ENCODE data around the gene TEX55.

Gene TEX55

GRCh38 chr3:119140466-119140865, 5.5 kb upstream of the TEX55 start:
- Histone ChIP-seq H3K4me1 (no peaks in the 10 kb centered on the region), H3K36me3 (no peaks in the 10 kb centered on the region), H3K4me3 (no peak overlapping the region), H3K9me3 (no peaks in the 10 kb centered on the region), H3K27me3 (no peaks in the 10 kb centered on the region), H3K27ac (no peak overlapping the region)
- intact Hi-C loops (cut with DNase I; ENCODE audit: low total_unique reads): no loop called here
- no peak for DNase-seq
- TF ChIP-seq CTCF (IDR thresholded peaks at IDR 0.05): no peak

DNA sequence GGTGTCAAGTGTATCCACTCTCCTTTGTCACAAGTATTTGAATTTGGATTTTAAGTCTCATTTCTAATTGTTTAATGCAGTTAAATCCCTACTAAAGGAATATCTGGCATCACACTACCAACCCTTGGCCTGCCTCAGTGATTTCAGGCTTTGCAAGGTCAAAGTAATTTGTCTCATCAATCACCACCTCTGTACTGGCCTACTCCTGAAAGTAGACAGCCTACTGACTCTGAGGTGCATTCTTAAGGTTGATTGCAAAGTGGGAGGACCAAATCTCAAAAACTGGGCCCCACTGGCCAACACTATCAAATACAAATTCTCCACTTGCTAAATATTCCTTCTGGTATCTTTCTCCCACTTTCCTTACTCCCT, 851 bp upstream of the TEX55 start:
- Histone ChIP-seq H3K9me3 (no peaks in the 10 kb centered on the region), H3K27me3 (no peaks in the 10 kb centered on the region), H3K4me1 (no peaks in the 10 kb centered on the region), H3K4me3 (no peak overlapping the region), H3K27ac (no peak overlapping the region), H3K36me3 (no peaks in the 10 kb centered on the region)
- DNase-seq: no peak
- no peak for TF ChIP-seq CTCF (IDR thresholded peaks at IDR 0.05)
- intact Hi-C loops (cut with DNase I; ENCODE audit: low total_unique reads): no loop called here

DNA sequence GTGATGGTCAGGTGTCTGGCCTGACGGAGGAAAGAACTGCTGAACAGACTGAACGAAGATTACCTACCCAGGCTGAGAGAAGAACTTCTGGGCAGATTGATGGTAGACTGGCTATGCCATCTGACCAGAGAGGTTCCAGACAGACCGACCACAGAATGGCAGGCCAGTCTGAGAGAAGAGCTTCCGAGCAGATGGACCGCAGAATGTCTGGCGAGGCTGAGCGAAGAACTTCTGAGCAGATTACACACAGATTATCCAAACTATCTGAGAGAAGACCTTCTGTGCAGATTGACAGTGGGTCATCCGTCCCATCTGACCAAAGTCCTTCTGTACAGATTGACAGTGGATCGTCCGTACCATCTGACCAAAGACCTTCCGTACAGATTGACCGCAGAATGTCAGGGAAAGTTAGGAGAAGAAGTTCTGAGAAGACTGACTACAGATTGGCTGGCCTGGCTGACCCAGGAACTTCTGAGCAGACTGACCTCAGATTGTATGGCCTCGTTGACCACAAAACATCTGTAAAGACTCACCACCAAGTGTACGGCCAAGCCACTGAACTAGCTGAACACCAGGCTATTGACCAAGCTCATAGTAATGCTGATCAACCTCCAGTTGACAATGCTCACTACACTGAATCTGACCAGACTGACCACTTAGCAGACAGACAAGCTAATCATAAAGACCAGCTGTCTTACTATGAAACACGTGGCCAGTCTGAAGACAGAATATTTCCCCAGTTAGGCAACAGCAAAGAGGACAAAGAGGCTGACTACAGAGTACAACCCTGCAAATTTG, 812 bp downstream of the TEX55 start:
- Histone ChIP-seq H3K4me1 (no peaks in the 10 kb centered on the region), H3K27me3 (no peaks in the 10 kb centered on the region), H3K4me3 (no peak overlapping the region), H3K36me3 (no peaks in the 10 kb centered on the region), H3K27ac (no peak overlapping the region), H3K9me3 (no peaks in the 10 kb centered on the region)
- intact Hi-C loops (cut with DNase I; ENCODE audit: low total_unique reads): no loop called here
- no peak for DNase-seq
- TF ChIP-seq CTCF (IDR thresholded peaks at IDR 0.05): no peak

DNA sequence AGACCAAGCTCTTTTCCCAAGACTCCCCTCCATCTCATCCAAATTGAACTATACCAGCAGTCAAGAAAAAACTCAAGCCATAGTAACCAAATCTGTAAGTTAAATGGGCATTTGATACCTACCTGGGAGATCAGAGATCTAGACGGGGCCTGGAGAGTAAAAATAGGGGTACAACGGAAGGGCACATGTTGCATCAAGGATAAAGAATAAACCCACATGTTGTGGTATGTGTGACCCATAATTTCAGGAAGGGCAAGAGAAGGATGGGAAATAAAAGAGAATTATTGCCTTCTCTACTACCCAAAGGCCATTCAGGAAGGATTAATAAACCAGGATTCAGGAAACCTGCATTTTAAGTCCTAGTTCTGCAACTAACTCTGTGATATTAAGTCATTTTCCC, 1.5 kb downstream of the TEX55 start:
- no peaks in the 10 kb centered on the region for H3K27me3 ChIP-seq
- no peak for TF ChIP-seq CTCF (IDR thresholded peaks at IDR 0.05)
- no peak overlapping the region for H3K27ac ChIP-seq
- H3K4me3 ChIP-seq: no peak overlapping the region
- H3K4me1 ChIP-seq: no peaks in the 10 kb centered on the region
- H3K9me3 ChIP-seq: no peaks in the 10 kb centered on the region
- intact Hi-C loops (cut with DNase I; ENCODE audit: low total_unique reads): no loop called here
- no peak for DNase-seq
- H3K36me3 ChIP-seq: no peaks in the 10 kb centered on the region

DNA sequence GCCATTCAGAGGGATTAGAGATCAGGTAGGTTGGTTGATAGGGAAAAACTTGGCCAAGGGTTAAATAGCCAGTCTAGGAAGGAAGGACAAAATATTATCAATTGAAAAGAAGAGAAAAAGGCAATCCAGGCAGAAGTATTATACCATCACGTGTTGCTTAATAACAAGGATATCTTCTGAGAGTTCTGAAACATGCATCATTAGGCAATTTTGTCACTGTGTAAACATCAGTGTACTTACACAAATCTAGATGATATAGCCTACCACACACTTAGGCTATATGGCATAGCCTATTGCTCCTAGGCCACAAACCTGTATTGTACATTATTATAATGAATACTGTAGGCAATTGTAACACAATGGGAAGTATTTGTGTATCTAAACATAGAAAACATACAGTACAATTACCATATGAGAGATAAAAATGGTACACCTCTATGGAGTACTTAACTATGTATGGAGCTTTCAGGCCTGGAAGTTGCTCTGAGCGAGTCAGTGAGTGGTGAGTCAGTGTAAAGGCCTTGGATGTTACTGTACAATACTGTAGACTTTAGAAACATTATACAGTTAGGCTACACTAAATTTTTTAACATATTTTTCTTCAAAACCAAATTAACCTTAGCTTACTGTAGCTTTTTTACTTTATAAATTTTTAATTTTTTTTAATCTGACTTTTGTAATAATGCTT, 2.7 kb downstream of the TEX55 start:
- intact Hi-C loops (cut with DNase I; ENCODE audit: low total_unique reads): no loop called here
- TF ChIP-seq CTCF (IDR thresholded peaks at IDR 0.05): no peak

More for the DNA sequence above, 2.7 kb downstream of the TEX55 start:
- no peak for DNase-seq
- no peaks in the 10 kb centered on the region for H3K4me1 ChIP-seq
- H3K27me3 ChIP-seq: no peaks in the 10 kb centered on the region
- H3K27ac ChIP-seq: no peak overlapping the region
- H3K9me3 ChIP-seq: peaks cover 0 to 5% (median 4%) of the 10 kb centered on the region in 3 donors
- no peak overlapping the region for H3K4me3 ChIP-seq
- H3K36me3 ChIP-seq: no peaks in the 10 kb centered on the region
